ENCODE results near the gene NCOR1.
"Not testable (repeated sequence)": the region's sequence is repeated elsewhere in the genome, so short reads cannot be mapped to it uniquely, and the experiment has no call there.

The NCOR1 gene

DNA sequence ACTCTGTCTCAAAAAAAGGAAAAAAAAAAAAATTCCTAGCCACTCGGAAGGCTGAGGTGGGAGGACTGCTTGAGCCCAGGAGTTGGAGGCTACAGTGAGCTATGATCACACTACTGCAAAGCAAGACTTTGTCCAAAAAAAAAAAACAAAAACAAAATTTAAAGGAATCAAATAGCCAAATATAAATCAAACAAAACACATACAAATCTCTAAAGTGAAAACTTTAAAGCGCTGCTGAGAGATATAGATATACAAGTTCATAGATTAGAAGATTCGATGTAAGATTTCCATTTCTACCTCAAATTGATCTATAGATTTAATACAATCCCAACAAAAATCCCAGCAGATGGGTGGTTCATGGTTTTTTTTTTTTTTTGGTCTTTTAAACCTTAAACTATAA, 132.1 kb downstream of the NCOR1 start:
- DNase-seq = no peak

DNA sequence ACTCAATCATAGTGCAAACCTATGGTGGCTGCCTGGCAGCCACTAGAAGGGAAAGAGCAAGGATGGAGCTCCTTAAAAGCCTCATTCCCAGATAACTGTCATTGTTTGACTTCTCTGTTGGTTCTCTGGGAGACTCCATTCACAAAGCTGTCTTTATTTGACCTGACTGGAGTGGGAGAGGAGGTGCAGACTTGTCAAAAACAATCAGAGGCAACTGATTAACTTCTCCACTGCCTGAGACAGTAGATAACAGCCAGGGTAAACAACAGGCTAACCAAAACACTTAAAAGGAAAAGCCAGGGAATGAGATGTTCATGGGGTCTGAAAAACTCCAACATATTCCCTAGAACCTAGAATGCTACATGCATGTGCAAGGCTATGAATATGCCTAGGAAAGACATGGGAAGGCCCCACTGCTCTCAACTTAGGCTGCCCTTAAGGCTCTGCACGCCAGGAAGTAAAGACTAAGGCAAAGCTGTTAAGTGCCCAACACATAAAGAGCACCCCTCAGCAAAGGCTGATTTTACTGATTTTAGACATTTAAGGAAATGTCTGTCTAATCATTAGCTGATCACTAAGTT, 133.7 kb downstream of the NCOR1 start:
- DNase-seq = no peak

DNA sequence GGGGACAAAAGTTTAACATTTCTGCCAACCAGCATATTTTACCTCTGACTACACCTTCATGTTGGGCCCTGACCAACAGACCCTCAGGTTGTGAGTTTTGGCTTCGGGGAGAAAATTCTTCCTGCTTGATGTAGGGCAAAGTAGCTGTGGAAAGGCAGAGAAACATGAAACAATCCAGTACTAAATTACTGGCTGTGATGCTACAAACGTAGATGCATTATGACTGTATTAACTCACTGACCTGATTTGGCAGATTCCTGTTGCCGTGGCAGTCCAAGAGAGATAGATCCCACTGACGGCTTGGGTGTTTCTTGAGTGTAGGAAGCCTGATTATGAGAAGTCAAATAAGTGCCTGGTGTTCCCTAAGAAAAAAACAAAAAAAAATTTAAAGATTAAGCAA, 135.0 kb downstream of the NCOR1 start:
- DNase-seq = no peak

DNA sequence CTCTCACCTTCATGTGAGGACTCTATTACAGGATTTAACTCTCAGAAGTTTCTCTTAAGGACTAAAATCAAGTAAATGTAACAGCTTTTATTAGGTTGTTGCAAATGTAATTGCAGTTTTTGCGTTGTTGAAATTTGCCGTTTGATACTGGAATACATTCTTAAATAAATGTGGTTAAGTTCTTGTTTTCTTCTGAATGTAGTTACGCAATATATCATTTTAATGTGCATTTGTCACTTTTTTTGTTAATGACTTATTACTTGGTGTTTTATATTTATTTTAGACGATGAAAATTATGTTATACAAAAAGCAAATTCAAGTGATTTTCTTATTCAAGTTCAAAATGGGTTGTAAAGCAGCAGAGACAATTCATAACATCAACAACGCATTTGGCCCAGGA, 139.4 kb downstream of the NCOR1 start:
- DNase-seq = no peak

DNA sequence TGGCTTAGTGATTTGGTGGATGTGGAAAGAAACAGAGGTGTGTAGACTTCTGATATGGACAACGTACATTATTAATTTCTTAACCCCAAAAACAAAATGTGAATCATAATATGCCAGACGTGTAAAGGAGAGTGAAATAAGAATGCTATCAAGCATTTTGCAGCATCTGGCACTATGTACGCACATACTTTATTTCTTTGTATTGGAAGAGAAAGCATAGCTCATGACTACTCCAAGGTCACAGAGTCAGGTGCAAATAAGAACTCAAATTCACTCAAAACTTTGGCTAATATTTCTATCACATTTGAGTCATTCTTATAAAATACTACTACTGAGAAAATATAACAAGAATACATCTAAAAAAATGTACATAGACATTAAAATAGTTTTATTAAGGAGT, 140.9 kb downstream of the NCOR1 start:
- no peak for DNase-seq

GRCh38 chr17:16073845-16074244, 141.5 kb downstream of the NCOR1 start:
- DNase-seq = no peak

DNA sequence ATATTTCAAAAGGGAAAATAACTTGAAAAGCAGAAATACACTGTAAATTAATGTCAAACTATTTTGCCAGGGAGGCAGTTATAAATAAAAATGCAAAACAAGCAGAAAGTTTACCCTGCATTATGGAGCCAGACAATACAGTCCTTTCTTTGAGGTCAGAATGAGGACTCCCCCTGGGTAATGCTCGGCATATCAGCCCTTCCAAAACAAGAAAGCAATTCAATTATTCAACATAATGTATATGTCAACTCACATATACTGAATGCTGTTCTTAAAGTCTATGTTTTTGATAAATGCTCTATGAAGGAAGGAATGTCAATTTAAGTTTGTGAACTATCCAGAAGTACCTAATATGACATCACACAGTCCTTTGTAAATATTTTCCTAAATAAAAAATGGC, 143.3 kb downstream of the NCOR1 start:
- DNase-seq = no peak

GRCh38 chr17:16068323-16068722, 147.0 kb downstream of the NCOR1 start:
- no peak for DNase-seq

DNA sequence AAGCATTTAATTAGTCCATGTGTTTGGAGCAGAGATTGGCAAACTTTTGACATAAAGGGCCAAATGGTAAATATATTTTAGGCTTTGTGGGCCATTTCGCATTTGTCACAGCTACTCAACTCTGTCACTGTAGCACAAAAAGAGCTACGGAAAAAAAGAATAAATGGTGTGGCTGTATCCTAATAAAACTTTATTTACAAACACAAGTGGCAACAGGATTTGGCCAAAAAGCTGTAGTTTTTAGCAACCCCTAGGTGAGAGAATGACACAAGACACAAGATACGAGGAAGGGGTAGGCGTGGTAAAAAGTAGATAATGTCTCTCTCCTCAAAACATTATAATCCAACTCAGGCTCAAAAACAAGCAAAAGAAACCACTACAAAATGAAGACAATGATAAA, 149.2 kb downstream of the NCOR1 start:
- DNase-seq = no peak

- DNase-seq = no peak
These were observed 153.7 kb downstream of the NCOR1 start for GRCh38 chr17:16061631-16062030.

DNA sequence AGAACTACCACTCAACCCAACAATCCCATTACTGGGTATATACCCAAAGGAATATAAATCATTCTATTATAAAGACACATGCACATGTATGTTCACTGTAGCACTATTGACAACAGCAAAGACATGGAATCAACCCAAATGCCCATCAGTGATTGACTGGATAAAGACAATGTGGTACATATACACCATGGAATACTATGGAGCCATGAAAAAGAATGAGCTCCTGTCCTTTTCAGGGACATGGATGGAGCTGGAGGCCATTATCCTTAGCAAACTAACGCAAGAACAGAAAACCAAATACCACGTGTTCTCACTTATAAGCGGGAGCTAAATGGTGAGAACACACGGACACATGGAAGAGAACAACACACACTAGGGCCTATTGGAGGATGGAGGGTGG, 160.2 kb downstream of the NCOR1 start:
- DNase-seq = not testable (repeated sequence)

DNA sequence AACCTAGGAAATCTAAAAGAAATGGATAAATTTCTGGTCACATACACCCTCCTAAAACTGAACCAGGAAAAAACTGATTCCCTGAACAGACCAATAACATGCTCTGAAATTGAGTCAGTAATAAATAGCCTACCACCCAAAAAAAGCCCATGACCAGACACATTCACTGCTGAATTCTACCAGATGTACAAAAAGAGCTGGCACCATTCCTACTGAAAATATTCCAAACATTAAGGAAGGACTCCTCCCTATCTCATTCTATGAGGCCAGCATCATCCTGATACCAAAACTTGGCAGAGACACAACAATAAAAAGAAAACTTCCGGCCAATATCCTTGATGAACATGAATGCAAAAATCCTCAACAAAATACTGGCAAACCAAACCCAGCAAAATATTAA, 162.8 kb downstream of the NCOR1 start:
- DNase-seq = no peak

- no peak for DNase-seq
These were observed 164.5 kb downstream of the NCOR1 start for GRCh38 chr17:16050844-16051243.

- DNase-seq = no peak
These were observed 166.4 kb downstream of the NCOR1 start for GRCh38 chr17:16048811-16049449.

DNA sequence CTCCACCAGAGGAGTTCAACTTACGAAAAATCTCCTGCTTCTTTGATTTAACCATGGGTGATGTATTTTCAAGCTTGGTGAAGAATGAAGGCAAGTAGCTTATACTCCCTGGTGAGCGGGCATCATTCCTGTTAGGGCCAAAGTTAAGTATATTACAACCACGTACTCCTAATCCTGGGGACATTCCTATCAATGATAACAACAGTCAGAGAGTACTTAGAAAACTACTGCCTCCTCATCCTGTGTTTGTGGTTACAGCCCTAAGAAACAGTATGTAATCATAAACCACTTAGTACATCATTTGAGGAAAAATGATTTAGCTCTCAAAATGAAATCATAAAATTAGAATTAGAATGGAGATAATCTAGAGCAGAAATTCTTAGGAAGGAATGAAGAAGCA, 168.4 kb downstream of the NCOR1 start:
- DNase-seq = no peak

DNA sequence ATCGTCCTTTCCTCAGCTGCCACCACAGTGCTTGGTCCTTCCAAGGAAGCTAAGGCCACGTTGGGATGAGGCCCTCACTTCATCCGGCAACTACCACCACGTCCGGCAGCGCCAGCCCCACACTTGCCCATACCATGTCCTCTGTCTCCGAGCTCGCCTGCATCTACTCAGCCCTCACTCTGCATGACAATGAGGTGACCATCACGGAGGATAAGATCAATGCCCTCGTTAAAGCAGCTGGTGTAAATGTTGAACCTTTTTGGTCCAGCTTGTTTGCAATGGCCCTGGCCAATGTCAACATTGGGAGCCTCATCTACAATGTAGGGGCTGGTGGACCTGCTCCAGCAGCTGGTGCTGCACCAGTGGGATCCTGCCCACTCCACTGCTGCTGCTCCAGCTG, 170.8 kb downstream of the NCOR1 start:
- no peak for DNase-seq

DNA sequence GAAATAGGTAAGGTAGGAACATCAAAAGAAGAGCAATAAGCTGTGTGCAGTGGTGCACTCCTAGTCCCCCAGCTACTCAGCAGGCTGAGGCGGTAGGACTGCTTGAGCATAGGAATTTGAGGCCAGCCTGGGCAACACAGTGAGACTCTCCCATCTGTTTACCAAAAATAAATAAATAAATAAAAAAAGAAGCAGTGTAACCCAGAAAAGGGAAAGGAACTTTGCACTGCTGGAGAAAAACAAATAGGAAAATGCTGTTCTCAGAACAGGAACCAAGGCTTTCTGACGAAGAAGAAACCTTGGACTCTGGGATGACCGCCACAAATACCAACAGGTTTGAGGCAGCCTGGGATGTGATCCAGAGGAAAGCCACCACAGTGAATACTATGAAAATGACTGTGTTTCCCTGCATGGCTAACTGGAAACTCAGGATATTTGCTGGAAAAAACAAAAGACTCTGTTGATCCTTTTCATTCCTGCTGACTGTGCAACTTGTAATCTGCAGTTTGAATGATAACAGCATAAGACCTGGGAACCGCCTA, 174.6 kb downstream of the NCOR1 start:
- DNase-seq = no peak

DNA sequence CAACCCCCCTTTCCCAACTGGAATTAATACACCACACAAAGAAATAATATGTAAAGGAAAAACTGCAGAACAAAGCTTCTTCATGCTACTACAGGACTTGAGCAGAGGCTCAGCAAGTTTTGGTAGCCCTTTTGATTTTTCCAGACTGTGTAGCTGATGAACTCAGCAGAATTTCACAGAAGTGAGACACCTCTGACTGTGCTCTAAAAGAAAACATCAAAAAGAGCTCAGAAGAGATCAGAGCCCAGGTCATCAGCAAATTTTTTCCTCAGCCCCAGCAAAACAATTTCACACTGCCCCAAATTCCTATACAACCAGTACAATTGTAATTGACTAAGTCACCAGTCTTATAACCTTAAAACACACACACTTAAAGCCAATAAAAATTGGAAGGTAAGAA, 177.7 kb downstream of the NCOR1 start:
- no peak for DNase-seq

DNA sequence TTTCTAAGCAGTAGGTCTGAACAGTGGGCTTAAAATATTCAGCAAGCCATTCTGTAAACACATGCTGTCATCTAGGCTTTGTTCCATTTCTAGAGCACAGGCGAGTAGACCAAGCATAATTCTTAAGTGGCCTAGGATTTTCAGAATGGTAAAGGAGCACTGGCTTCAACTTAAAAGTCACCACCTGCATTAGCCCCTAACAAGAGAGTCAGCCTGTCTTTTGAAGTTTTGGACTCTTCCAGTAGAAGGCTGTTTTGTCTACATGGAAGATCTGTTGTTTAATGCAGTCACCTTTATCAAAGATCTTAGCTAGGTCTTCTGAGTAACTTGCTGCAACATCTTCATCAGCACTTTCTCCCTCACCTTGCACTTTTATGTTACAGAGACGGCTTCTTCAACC, 179.1 kb downstream of the NCOR1 start:
- DNase-seq = no peak

DNA sequence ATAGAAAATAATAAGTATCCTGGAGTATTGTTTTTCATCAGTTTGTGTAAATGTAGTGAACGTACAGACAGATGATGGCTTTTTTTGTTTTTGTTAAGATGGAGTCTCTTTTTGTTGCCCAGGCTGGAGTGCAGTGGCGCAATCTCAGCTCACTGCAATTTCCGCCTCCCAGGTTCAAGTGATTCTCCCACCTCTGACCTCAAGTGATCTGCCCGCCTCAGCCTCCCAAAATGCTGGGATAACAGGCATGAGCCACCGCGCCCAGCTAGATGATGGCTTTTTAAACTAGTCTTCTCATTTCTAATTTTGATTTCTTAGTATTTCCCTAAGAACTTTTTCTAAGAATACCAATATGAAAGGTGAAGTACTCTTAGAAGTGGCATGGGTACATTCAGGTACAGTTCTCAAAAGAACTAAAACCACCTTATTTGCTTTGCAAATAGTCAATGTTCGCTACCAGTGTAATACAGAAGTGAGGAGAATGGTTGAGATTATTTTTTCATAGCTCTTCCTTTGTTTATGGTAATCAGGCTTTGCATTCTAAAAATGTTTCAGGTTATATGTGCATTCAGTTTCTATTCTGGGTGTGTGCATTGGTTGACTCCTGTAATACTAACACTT, 181.5 kb downstream of the NCOR1 start:
- DNase-seq = no peak

GRCh38 chr17:16027708-16028584, 187.4 kb downstream of the NCOR1 start:
- peak; percentile 64 for DNase-seq

GRCh38 chr17:16026895-16027294, 188.4 kb downstream of the NCOR1 start:
- no peak for DNase-seq

DNA sequence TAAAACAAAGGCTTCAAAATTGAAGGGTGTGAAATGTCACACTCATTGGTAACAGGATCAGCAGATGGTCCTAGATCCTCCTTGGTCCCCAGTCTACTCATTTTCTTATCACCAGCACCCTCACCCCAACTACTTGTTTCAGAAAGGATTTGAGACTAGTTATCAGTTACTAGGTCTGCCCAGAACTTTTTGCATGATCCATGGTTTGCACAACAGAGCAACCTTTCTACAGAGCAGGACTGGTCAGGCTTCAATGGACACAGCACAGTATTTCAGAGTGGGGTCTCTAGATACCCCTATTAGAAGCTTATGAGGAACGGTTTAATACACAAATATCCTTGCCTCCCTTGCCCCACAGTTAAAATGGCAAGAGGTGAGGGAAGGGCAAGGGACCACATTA, 190.1 kb downstream of the NCOR1 start:
- DNase-seq = no peak

- no peak for DNase-seq
These were observed 191.5 kb downstream of the NCOR1 start for GRCh38 chr17:16023881-16024280.
